ENCODE measurements around the gene ADAMTSL3.
"Not testable (repeated sequence)": the region's sequence is repeated elsewhere in the genome, so short reads cannot be mapped to it uniquely, and the experiment has no call there.

ADAMTSL3 gene

DNA sequence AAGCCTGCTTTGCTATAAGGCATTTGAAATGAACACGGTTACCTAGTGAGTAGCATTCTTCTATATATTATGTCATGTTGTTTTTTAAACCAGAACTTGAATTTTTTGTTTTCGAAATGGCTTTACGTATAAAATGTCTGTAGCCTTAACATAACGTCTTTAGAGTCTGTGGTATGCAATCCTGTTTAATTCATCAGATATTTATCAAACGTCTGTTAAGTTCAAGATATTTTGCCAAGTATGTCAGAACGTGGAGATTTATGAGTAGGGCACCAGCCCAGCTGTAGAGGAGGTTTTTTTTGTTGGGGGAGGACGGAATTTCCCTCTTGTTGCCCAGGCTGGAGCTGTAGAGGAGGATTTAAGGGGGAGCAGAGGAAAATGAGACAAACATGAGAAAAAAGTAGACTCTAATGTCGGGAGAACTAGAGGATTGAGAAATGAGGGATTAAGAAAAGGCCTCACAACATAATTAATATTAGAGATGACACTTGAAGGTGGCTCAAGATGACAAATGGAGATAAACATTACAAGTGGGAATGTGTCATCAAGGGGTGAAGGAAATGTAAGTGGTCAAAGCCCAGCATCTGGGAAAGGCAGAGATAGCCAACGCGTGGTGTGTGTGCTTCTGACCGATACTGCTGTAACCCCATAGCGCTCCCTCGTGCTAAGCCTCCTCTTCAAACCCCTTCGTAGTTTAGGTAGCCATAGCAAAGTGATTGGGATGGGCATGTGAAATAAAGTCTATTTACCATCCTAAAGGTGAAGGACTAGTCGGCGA lies 427.7 kb downstream of the ADAMTSL3 start:
- no peak for TF ChIP-seq CTCF (IDR thresholded peaks at IDR 0.05; ENCODE audit: insufficient read depth, low read length, poor library complexity, severe bottlenecking)
- no peak for TF ChIP-seq EZH2phosphoT487 (conservative IDR thresholded peaks at IDR 0.05; ENCODE audit: low read length)
- no peak overlapping the region for H3K9ac ChIP-seq (ENCODE audit: low read length)
- H3K9me3 ChIP-seq (ENCODE audit: insufficient read depth, low read length), result no peaks in the 10 kb centered on the region
- no peaks in the 10 kb centered on the region for H3K36me3 ChIP-seq (ENCODE audit: low read length)
- no peaks in the 10 kb centered on the region for H3K27me3 ChIP-seq (ENCODE audit: low read length)
- H3K4me2 ChIP-seq (ENCODE audit: low read depth, low read length, poor library complexity, severe bottlenecking), result no peak overlapping the region
- no peak overlapping the region for H2AFZ ChIP-seq (ENCODE audit: low read depth, low read length, severe bottlenecking)
- no peaks in the 10 kb centered on the region for H3K79me2 ChIP-seq (ENCODE audit: insufficient read depth, low read length)
- no peaks in the 10 kb centered on the region for H4K20me1 ChIP-seq (ENCODE audit: low read depth, low read length)
- H3F3A ChIP-seq (ENCODE audit: insufficient read depth), result no peaks in the 10 kb centered on the region
- H3K4me3 ChIP-seq (ENCODE audit: insufficient read depth, low read length, poor library complexity, severe bottlenecking), result no peak overlapping the region
- no peak overlapping the region for H3K27ac ChIP-seq (ENCODE audit: low read depth, low read length)
- H3K9me2 ChIP-seq (replicated peaks; ENCODE audit: insufficient read depth, low read length), result no peaks in the 10 kb centered on the region

- H3F3A ChIP-seq (ENCODE audit: insufficient read depth), result no peaks in the 10 kb centered on the region
- no peak overlapping the region for H2AFZ ChIP-seq (ENCODE audit: low read depth, low read length, severe bottlenecking)
- H3K9me3 ChIP-seq (ENCODE audit: insufficient read depth, low read length), result no peaks in the 10 kb centered on the region
- TF ChIP-seq CTCF (IDR thresholded peaks at IDR 0.05; ENCODE audit: insufficient read depth, low read length, poor library complexity, severe bottlenecking), result no peak
- TF ChIP-seq EZH2phosphoT487 (conservative IDR thresholded peaks at IDR 0.05; ENCODE audit: low read length), result no peak
- H3K9ac ChIP-seq (ENCODE audit: low read length), result no peak overlapping the region
- H3K4me2 ChIP-seq (ENCODE audit: low read depth, low read length, poor library complexity, severe bottlenecking), result no peak overlapping the region
- H3K79me2 ChIP-seq (ENCODE audit: insufficient read depth, low read length), result no peaks in the 10 kb centered on the region
- no peaks in the 10 kb centered on the region for H3K9me2 ChIP-seq (replicated peaks; ENCODE audit: insufficient read depth, low read length)
- H3K4me3 ChIP-seq (ENCODE audit: insufficient read depth, low read length, poor library complexity, severe bottlenecking), result no peak overlapping the region
- no peaks in the 10 kb centered on the region for H4K20me1 ChIP-seq (ENCODE audit: low read depth, low read length)
- no peak overlapping the region for H3K27ac ChIP-seq (ENCODE audit: low read depth, low read length)
- no peaks in the 10 kb centered on the region for H3K36me3 ChIP-seq (ENCODE audit: low read length)
- H3K27me3 ChIP-seq (ENCODE audit: low read length), result no peaks in the 10 kb centered on the region
These were observed 428.8 kb downstream of the ADAMTSL3 start for GRCh38 chr15:84082739-84083138.

DNA sequence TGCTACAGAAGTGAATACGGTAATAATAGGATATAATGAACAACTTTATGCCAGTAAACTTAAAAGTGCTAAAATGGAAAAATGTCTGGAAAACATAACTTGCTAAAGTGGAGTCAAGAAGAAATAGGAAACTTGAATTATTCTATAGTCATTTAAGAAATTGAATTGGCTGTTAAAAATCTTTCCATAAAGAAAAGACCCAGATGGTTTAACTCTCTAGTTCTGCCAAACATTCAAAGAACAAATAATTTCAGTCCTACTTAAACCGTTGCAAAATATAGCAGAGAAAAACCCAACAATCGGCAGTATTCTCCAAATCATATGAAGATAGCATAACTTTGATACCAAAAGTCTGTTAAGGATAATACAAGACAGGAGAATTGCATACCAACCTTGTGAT lies 432.1 kb downstream of the ADAMTSL3 start:
- not testable (repeated sequence) for H3K9me2 ChIP-seq (replicated peaks; ENCODE audit: insufficient read depth, low read length); H2AFZ ChIP-seq (ENCODE audit: low read depth, low read length, severe bottlenecking); H3F3A ChIP-seq (ENCODE audit: insufficient read depth); H3K4me3 ChIP-seq (ENCODE audit: insufficient read depth, low read length, poor library complexity, severe bottlenecking); H3K27ac ChIP-seq (ENCODE audit: low read depth, low read length); H4K20me1 ChIP-seq (ENCODE audit: low read depth, low read length); H3K9me3 ChIP-seq (ENCODE audit: insufficient read depth, low read length); H3K36me3 ChIP-seq (ENCODE audit: low read length); H3K79me2 ChIP-seq (ENCODE audit: insufficient read depth, low read length); H3K27me3 ChIP-seq (ENCODE audit: low read length); H3K4me2 ChIP-seq (ENCODE audit: low read depth, low read length, poor library complexity, severe bottlenecking); H3K9ac ChIP-seq (ENCODE audit: low read length)

Data from SU-DHL-6 (cell line).